Astrocyte (in vitro differentiated cells and primary cell): Measurements from ENCODE around the gene FBLN2. TPM values are rescaled to one million over a fixed set of nuclear protein-coding genes. Genes with fewer than 3 reads are reported as not detected.

Experiments used
- DNase-seq: peaks from one replicate; pipeline ENCODE4 v3.0.0-alpha.2; 2010; ENCODE audit warnings: low read depth
- FAIRE-seq: peaks from 2 replicates; lab custom pipeline; 2011; peaks lifted over from hg19 to GRCh38; lab: Jason Lieb, UNC
- H2AFZ ChIP-seq: 2 replicates; pipeline ENCODE4 v1.6.0; 2012; ENCODE audit warnings: low read depth, low read length, inconsistent platforms
- H3K27ac ChIP-seq: 2 replicates; pipeline ENCODE4 v1.5.1; 2011; ENCODE audit warnings: low read depth, low read length, inconsistent platforms
- H3K27me3 ChIP-seq: 2 replicates; pipeline ENCODE4 v1.6.0; 2011; ENCODE audit warnings: low read length, inconsistent platforms; ENCODE audit not compliant: insufficient read depth
- H3K36me3 ChIP-seq: 2 replicates; pipeline ENCODE4 v1.5.1; 2011; ENCODE audit warnings: low read length, inconsistent platforms; ENCODE audit not compliant: insufficient read depth
- H3K4me1 ChIP-seq: 2 replicates; pipeline ENCODE4 v1.5.1; 2011; ENCODE audit warnings: low read length, inconsistent platforms; ENCODE audit not compliant: insufficient read depth
- H3K4me2 ChIP-seq: 2 replicates; pipeline ENCODE4 v1.6.0; 2012; ENCODE audit warnings: low read length, inconsistent platforms
- H3K4me3 ChIP-seq: 2 replicates; pipeline ENCODE4 v1.5.1; 2011; ENCODE audit warnings: low read depth, mild to moderate bottlenecking, low read length, inconsistent platforms; ENCODE audit not compliant: insufficient read depth
- H3K79me2 ChIP-seq: 2 replicates; pipeline ENCODE4 v1.6.0; 2012; ENCODE audit warnings: mild to moderate bottlenecking, low read length, inconsistent platforms; ENCODE audit not compliant: insufficient read depth
- H3K9ac ChIP-seq: 2 replicates; pipeline ENCODE4 v1.6.0; 2012; ENCODE audit warnings: mild to moderate bottlenecking, low read length, inconsistent platforms
- H3K9me3 ChIP-seq: 2 replicates; pipeline ENCODE4 v1.5.1; 2012; ENCODE audit warnings: low read depth, mild to moderate bottlenecking, low read length, inconsistent platforms; ENCODE audit not compliant: insufficient read depth
- H4K20me1 ChIP-seq: 2 replicates; pipeline ENCODE4 v1.6.0; 2012; ENCODE audit warnings: low read length, inconsistent platforms; ENCODE audit not compliant: insufficient read depth
- H3K27ac Mint-ChIP-seq: one replicate; pipeline ENCODE4 v1.8.0; 2021; ENCODE audit warnings: mild to moderate bottlenecking, mixed read lengths; ENCODE audit not compliant: unreplicated experiment
- H3K27me3 Mint-ChIP-seq: one replicate; pipeline ENCODE4 v1.8.0; 2021; ENCODE audit warnings: low read depth, mixed read lengths; ENCODE audit not compliant: unreplicated experiment
- H3K36me3 Mint-ChIP-seq: one replicate; pipeline ENCODE4 v1.8.0; 2021; ENCODE audit warnings: low read depth, mixed read lengths; ENCODE audit not compliant: unreplicated experiment
- H3K4me1 Mint-ChIP-seq: one replicate; pipeline ENCODE4 v1.8.0; 2021; ENCODE audit warnings: low read depth, mixed read lengths; ENCODE audit not compliant: unreplicated experiment
- H3K4me3 Mint-ChIP-seq: one replicate; pipeline ENCODE4 v1.8.0; 2021; ENCODE audit warnings: mild to moderate bottlenecking, moderate library complexity, mixed read lengths; ENCODE audit not compliant: unreplicated experiment
- H3K9me3 Mint-ChIP-seq: one replicate; pipeline ENCODE4 v1.8.0; 2021; ENCODE audit warnings: mild to moderate bottlenecking, mixed read lengths; ENCODE audit not compliant: unreplicated experiment
- EZH2 ChIP-seq: IDR thresholded peaks from 2 replicates; pipeline ENCODE4 v1.6.1; 2012; ENCODE audit warnings: mild to moderate bottlenecking, low read length, inconsistent platforms; ENCODE audit not compliant: insufficient read depth
- total RNA-seq: library from RNA; stranded (reverse); gene quantifications from 2 replicates; pipeline ENCODE4 v1.2.1, GENCODE V29; 2021
- TF ChIP-seq, protein P1 (sequence below): IDR thresholded peaks from 2 replicates; pipeline ENCODE4 v1.5.1; 2011; ENCODE audit warnings: low read depth, mild to moderate bottlenecking, inconsistent platforms, low read length, moderate library complexity; ENCODE audit not compliant: insufficient read depth

Gene FBLN2
- total RNA-seq, 1 donor from 2014 or later, result 36.6 TPM

DNA sequence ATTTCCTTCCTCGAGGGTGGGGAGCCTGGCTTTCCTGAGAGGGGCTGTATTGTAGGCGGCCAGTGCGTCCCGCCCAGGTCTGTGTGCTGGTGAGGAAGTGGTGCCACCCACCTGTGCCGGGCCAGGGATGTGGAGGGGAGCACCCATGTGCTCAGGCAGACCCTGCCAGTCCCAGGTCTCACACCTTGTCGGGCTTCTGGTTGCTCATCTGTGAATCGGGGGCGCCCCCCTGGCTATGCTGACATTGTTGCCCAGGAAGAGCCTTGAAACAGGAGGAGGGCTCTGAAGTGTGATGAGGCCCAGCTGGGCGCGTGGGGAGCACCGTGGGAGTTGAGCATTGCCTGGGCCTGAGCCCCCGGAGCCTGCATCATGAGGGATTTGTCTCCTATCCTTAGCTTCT, 4.8 kb downstream of the FBLN2 start:
- Histone ChIP-seq H3K27me3 (peaks cover 2% of the 10 kb centered on the region), H3K27ac (no peak overlapping the region), H3K4me3 (no peak overlapping the region), H3K9me3 (no peaks in the 10 kb centered on the region), H3K4me1 (peaks cover 1% of the 10 kb centered on the region), H3K79me2 (no peaks in the 10 kb centered on the region), H4K20me1 (no peaks in the 10 kb centered on the region), H3K36me3 (no peaks in the 10 kb centered on the region), H3K9ac (no peak overlapping the region), H3K4me2 (no peak overlapping the region), H2AFZ (no peak overlapping the region)
- Mint-ChIP-seq H3K27ac (no peak overlapping the region), H3K4me3 (no peak overlapping the region), H3K9me3 (peaks cover 2% of the 10 kb centered on the region), H3K36me3 (no peaks in the 10 kb centered on the region), H3K27me3 (peaks cover 23% of the 10 kb centered on the region), H3K4me1 (peaks cover 16% of the 10 kb centered on the region)
- TF ChIP-seq EZH2, result no peak
- TF ChIP-seq, protein P1, sequence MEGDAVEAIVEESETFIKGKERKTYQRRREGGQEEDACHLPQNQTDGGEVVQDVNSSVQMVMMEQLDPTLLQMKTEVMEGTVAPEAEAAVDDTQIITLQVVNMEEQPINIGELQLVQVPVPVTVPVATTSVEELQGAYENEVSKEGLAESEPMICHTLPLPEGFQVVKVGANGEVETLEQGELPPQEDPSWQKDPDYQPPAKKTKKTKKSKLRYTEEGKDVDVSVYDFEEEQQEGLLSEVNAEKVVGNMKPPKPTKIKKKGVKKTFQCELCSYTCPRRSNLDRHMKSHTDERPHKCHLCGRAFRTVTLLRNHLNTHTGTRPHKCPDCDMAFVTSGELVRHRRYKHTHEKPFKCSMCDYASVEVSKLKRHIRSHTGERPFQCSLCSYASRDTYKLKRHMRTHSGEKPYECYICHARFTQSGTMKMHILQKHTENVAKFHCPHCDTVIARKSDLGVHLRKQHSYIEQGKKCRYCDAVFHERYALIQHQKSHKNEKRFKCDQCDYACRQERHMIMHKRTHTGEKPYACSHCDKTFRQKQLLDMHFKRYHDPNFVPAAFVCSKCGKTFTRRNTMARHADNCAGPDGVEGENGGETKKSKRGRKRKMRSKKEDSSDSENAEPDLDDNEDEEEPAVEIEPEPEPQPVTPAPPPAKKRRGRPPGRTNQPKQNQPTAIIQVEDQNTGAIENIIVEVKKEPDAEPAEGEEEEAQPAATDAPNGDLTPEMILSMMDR, result no peak
- DNase-seq (no peak), FAIRE-seq (no peak)

DNA sequence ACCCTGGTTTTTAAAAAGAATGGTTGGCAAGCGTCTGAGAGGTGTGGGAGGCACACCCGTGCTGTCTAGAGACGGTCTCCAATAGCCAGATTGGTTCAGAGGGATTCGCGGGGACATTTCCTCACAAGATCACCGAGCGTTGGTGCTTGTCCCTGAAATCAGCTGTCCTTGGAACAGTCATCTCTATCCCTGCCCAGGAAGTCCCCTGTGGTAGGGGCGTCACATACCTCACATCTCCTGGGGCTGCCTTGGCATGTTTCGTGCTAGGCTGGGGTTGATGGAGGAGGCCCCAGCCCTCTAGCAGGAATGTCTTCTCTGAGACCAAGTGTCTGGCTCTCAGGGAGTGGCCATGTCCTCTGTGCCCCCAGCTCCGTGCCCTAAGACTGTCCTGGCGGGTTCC, 6.8 kb downstream of the FBLN2 start:
- Mint-ChIP-seq H3K27me3 (peaks cover 24% of the 10 kb centered on the region), H3K27ac (no peak overlapping the region), H3K4me3 (no peak overlapping the region), H3K36me3 (no peaks in the 10 kb centered on the region), H3K4me1 (peaks cover 12% of the 10 kb centered on the region), H3K9me3 (peaks cover 3% of the 10 kb centered on the region)
- H4K20me1 ChIP-seq, result peaks cover 3% of the 10 kb centered on the region
- H3K4me2 ChIP-seq, result no peak overlapping the region
- H3K9me3 ChIP-seq, result no peaks in the 10 kb centered on the region
- H3K4me3 ChIP-seq, result no peak overlapping the region
- no peaks in the 10 kb centered on the region for H3K79me2 ChIP-seq
- peaks cover 5% of the 10 kb centered on the region for H3K27me3 ChIP-seq
- H3K27ac ChIP-seq, result no peak overlapping the region
- no peak overlapping the region for H3K9ac ChIP-seq
- H2AFZ ChIP-seq, result no peak overlapping the region
- H3K4me1 ChIP-seq, result no peaks in the 10 kb centered on the region
- TF ChIP-seq EZH2, result no peak
- TF ChIP-seq, protein P1, result no peak
- H3K36me3 ChIP-seq, result no peaks in the 10 kb centered on the region
- DNase-seq, result no peak
- FAIRE-seq, result no peak

DNA sequence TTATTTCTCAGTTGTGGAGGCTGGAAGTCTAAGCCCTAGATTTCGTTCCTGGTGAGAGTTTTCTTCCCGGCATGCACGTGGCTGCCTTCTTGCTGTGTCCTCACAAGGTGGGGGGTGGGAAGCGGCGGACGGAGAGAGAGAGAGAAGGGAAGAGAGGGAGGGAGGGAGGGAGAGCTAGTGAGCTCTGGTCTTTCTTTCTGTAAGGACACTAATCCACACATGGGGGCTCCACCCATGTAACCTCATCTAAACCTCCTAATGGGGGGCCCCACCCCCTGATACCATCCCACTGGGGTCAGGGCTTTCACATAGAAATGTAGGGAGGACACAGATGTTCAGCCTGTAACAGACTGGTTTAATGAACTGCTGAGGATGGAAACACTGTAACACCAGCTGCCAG, 7.3 kb downstream of the FBLN2 start:
- no peak for TF ChIP-seq EZH2
- TF ChIP-seq, protein P1, result no peak
- FAIRE-seq, result no peak

More for the DNA sequence above, 7.3 kb downstream of the FBLN2 start:
- H3K4me1 Mint-ChIP-seq, result peaks cover 12% of the 10 kb centered on the region
- H3K9me3 ChIP-seq, result no peaks in the 10 kb centered on the region
- no peaks in the 10 kb centered on the region for H3K79me2 ChIP-seq
- peaks cover 3% of the 10 kb centered on the region for H4K20me1 ChIP-seq
- no peaks in the 10 kb centered on the region for H3K36me3 Mint-ChIP-seq
- no peak overlapping the region for H3K27ac Mint-ChIP-seq
- H3K4me3 Mint-ChIP-seq, result no peak overlapping the region
- H3K9ac ChIP-seq, result no peak overlapping the region
- peaks cover 5% of the 10 kb centered on the region for H3K27me3 ChIP-seq
- H3K4me3 ChIP-seq, result no peak overlapping the region
- H3K27me3 Mint-ChIP-seq, result peaks cover 24% of the 10 kb centered on the region
- no peak for DNase-seq
- H3K4me1 ChIP-seq, result no peaks in the 10 kb centered on the region
- no peak overlapping the region for H2AFZ ChIP-seq
- H3K27ac ChIP-seq, result no peak overlapping the region
- no peak overlapping the region for H3K4me2 ChIP-seq
- H3K36me3 ChIP-seq, result no peaks in the 10 kb centered on the region
- H3K9me3 Mint-ChIP-seq, result peaks cover 3% of the 10 kb centered on the region
